ENCODE data around the gene MTOR. TPM values are rescaled to one million over a fixed set of nuclear protein-coding genes. Genes with fewer than 3 reads are reported as not detected.
"Not testable (repeated sequence)": the region's sequence is repeated elsewhere in the genome, so short reads cannot be mapped to it uniquely, and the experiment has no call there.

Gene MTOR
- total RNA-seq, 1 donor from 2014 or later = 25.1 TPM

GRCh38 chr1:11078631-11079030 lies 183.7 kb downstream of the MTOR start:
- Histone ChIP-seq H3K9me3 (ENCODE audit: control insufficient read depth in 3 of 3, low read length in 3 of 3) (no peaks in the 10 kb centered on the region), H3K4me3 (ENCODE audit: low read length in 3 of 3) (no peak overlapping the region), H3K9ac (ENCODE audit: low read depth in 1 of 3, low read length in 3 of 3) (no peak overlapping the region), H3K4me1 (ENCODE audit: control insufficient read depth in 3 of 3, insufficient read depth in 3 of 3, low read length in 3 of 3) (no peaks in the 10 kb centered on the region), H3K27me3 (ENCODE audit: control insufficient read depth in 3 of 3, insufficient read depth in 3 of 3, low read length in 3 of 3) (no peaks in the 10 kb centered on the region), H3K27ac (ENCODE audit: low read depth, low read length) (no peak overlapping the region), H3K36me3 (ENCODE audit: control insufficient read depth in 3 of 3, insufficient read depth in 3 of 3, low read length in 3 of 3) (peaks cover 69 to 77% (median 73%) of the 10 kb centered on the region in 3 donors)

GRCh38 chr1:11073398-11073797 lies 189.0 kb downstream of the MTOR start:
- not testable (repeated sequence) for H3K9me3 ChIP-seq (ENCODE audit: control insufficient read depth in 3 of 3, low read length in 3 of 3); H3K4me3 ChIP-seq (ENCODE audit: low read length in 3 of 3); H3K4me1 ChIP-seq (ENCODE audit: control insufficient read depth in 3 of 3, insufficient read depth in 3 of 3, low read length in 3 of 3); H3K27me3 ChIP-seq (ENCODE audit: control insufficient read depth in 3 of 3, insufficient read depth in 3 of 3, low read length in 3 of 3); H3K27ac ChIP-seq (ENCODE audit: low read depth, low read length); H3K9ac ChIP-seq (ENCODE audit: low read depth in 1 of 3, low read length in 3 of 3)
- peaks cover 78 to 90% (median 82%) of the 10 kb centered on the region in 3 donors for H3K36me3 ChIP-seq (ENCODE audit: control insufficient read depth in 3 of 3, insufficient read depth in 3 of 3, low read length in 3 of 3)

DNA sequence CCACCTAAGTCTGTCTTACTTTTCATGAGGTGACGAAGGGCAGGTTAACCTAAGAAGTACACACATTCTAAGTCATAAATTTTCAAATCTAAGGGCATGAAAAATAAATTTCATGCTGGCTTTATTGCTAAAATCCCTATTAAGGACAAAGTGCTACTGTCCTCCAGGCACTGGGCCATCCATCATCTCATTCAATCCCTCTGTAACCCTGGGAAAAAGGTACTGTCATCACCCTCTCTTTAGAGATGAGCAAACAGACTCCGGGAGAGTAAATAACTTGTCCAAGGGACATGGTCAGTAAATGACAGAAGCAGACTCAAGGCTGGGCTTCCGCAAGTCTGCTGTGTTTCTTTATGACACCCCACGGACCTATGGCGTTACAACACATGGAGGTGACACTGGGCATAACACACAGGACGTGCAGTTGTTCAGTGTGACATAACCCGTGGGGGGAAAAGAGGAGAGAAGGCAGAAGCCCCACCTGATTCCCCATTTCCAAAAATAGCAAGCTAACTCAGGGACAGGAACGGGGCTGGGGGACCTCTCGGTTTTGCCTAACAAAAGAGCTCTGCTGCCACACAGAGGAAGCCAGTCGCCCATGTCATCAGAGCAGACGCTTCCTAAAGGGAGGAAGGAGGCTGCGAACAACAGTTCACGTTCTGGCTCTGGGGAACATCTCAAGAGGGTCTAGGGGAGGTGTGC lies 190.0 kb downstream of the MTOR start:
- Histone ChIP-seq H3K4me1 (ENCODE audit: control insufficient read depth in 3 of 3, insufficient read depth in 3 of 3, low read length in 3 of 3) (no peaks in the 10 kb centered on the region), H3K4me3 (ENCODE audit: low read length in 3 of 3) (no peak overlapping the region), H3K36me3 (ENCODE audit: control insufficient read depth in 3 of 3, insufficient read depth in 3 of 3, low read length in 3 of 3) (peaks cover 82 to 93% (median 86%) of the 10 kb centered on the region in 3 donors), H3K27ac (ENCODE audit: low read depth, low read length) (no peak overlapping the region), H3K9ac (ENCODE audit: low read depth in 1 of 3, low read length in 3 of 3) (peak overlapping the region in 1 of 3 donors; percentile 33), H3K27me3 (ENCODE audit: control insufficient read depth in 3 of 3, insufficient read depth in 3 of 3, low read length in 3 of 3) (no peaks in the 10 kb centered on the region), H3K9me3 (ENCODE audit: control insufficient read depth in 3 of 3, low read length in 3 of 3) (no peaks in the 10 kb centered on the region)

DNA sequence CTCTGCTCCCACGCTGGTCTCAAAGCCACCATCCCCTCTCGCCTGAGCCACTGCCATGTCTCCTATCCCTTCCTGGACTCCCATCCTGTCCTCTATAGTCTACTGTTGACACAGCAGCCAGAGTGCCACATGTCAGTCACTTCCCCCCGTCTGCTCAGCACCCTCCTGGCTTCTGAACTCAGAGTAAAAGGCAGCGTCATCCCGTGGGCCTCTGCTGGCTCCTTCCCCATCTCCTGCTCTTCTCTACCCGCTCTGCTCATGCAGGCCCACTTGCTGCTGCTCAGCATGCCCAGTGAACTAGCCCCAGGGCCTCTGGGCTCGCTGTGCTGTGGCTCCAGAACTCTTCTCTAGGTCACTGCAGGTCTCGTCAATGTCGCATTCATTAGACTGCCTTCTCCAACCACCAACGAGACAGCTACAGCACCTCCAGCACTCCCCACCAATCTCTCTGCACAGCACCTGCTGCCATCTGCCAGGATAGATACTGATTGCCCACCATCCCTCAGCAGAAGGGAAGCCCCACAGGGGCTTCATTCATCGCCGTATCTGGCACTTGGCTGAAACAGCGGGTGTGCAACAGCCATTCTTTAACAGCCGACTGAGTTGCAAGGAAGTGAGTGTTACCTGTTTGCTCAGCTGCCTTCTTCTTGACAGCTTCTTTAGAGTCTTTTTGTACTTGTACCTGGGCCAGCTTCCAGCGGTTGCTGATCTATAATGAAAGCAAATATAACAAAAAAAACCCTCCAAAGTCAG lies 190.7 kb downstream of the MTOR start:
- Histone ChIP-seq H3K36me3 (ENCODE audit: control insufficient read depth in 3 of 3, insufficient read depth in 3 of 3, low read length in 3 of 3) (peaks cover 77 to 89% (median 82%) of the 10 kb centered on the region in 3 donors), H3K4me3 (ENCODE audit: low read length in 3 of 3) (no peak overlapping the region), H3K9ac (ENCODE audit: low read depth in 1 of 3, low read length in 3 of 3) (no peak overlapping the region), H3K9me3 (ENCODE audit: control insufficient read depth in 3 of 3, low read length in 3 of 3) (no peaks in the 10 kb centered on the region), H3K27ac (ENCODE audit: low read depth, low read length) (no peak overlapping the region), H3K27me3 (ENCODE audit: control insufficient read depth in 3 of 3, insufficient read depth in 3 of 3, low read length in 3 of 3) (no peaks in the 10 kb centered on the region), H3K4me1 (ENCODE audit: control insufficient read depth in 3 of 3, insufficient read depth in 3 of 3, low read length in 3 of 3) (no peaks in the 10 kb centered on the region)

DNA sequence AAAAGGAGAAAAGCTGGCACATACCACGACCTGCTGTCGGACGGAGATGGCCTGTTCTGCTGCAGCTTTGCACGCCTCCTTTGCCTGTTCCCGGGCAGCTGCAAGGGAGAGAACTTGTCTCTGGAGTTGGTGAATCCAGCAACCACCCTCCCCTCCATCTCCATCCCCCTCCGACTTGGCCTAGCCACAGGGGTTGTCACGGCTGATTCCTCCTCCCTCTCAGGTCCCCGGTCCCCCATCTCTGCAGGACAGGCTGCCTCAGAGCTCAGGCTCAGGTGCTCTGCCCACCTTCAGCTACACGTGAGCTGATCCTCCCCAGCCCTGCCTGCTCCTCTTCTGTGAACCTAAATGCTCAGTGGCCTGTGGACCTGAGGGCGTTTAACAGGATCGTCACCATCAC lies 191.5 kb downstream of the MTOR start:
- no peak overlapping the region for H3K27ac ChIP-seq (ENCODE audit: low read depth, low read length)
- no peak overlapping the region for H3K4me3 ChIP-seq (ENCODE audit: low read length in 3 of 3)
- H3K27me3 ChIP-seq (ENCODE audit: control insufficient read depth in 3 of 3, insufficient read depth in 3 of 3, low read length in 3 of 3) = no peaks in the 10 kb centered on the region
- no peaks in the 10 kb centered on the region for H3K9me3 ChIP-seq (ENCODE audit: control insufficient read depth in 3 of 3, low read length in 3 of 3)
- peaks cover 74 to 88% (median 81%) of the 10 kb centered on the region in 3 donors for H3K36me3 ChIP-seq (ENCODE audit: control insufficient read depth in 3 of 3, insufficient read depth in 3 of 3, low read length in 3 of 3)
- no peaks in the 10 kb centered on the region for H3K4me1 ChIP-seq (ENCODE audit: control insufficient read depth in 3 of 3, insufficient read depth in 3 of 3, low read length in 3 of 3)
- H3K9ac ChIP-seq (ENCODE audit: low read depth in 1 of 3, low read length in 3 of 3) = no peak overlapping the region

GRCh38 chr1:11068600-11069473 lies 193.5 kb downstream of the MTOR start:
- Histone ChIP-seq H3K9ac (ENCODE audit: low read depth in 1 of 3, low read length in 3 of 3) (no peak overlapping the region), H3K9me3 (ENCODE audit: control insufficient read depth in 3 of 3, low read length in 3 of 3) (no peaks in the 10 kb centered on the region), H3K4me1 (ENCODE audit: control insufficient read depth in 3 of 3, insufficient read depth in 3 of 3, low read length in 3 of 3) (no peaks in the 10 kb centered on the region), H3K27me3 (ENCODE audit: control insufficient read depth in 3 of 3, insufficient read depth in 3 of 3, low read length in 3 of 3) (no peaks in the 10 kb centered on the region), H3K27ac (ENCODE audit: low read depth, low read length) (no peak overlapping the region), H3K4me3 (ENCODE audit: low read length in 3 of 3) (no peak overlapping the region), H3K36me3 (ENCODE audit: control insufficient read depth in 3 of 3, insufficient read depth in 3 of 3, low read length in 3 of 3) (peaks cover 64 to 78% (median 74%) of the 10 kb centered on the region in 3 donors)

GRCh38 chr1:11067716-11068599 lies 194.4 kb downstream of the MTOR start:
- Histone ChIP-seq H3K4me3 (ENCODE audit: low read length in 3 of 3) (no peak overlapping the region), H3K27me3 (ENCODE audit: control insufficient read depth in 3 of 3, insufficient read depth in 3 of 3, low read length in 3 of 3) (no peaks in the 10 kb centered on the region), H3K9ac (ENCODE audit: low read depth in 1 of 3, low read length in 3 of 3) (no peak overlapping the region), H3K27ac (ENCODE audit: low read depth, low read length) (no peak overlapping the region), H3K9me3 (ENCODE audit: control insufficient read depth in 3 of 3, low read length in 3 of 3) (no peaks in the 10 kb centered on the region), H3K36me3 (ENCODE audit: control insufficient read depth in 3 of 3, insufficient read depth in 3 of 3, low read length in 3 of 3) (peaks cover 61 to 74% (median 74%) of the 10 kb centered on the region in 3 donors), H3K4me1 (ENCODE audit: control insufficient read depth in 3 of 3, insufficient read depth in 3 of 3, low read length in 3 of 3) (no peaks in the 10 kb centered on the region)

GRCh38 chr1:11065796-11066195 lies 196.6 kb downstream of the MTOR start:
- Histone ChIP-seq H3K9me3 (ENCODE audit: control insufficient read depth in 3 of 3, low read length in 3 of 3) (no peaks in the 10 kb centered on the region), H3K4me3 (ENCODE audit: low read length in 3 of 3) (no peak overlapping the region), H3K27ac (ENCODE audit: low read depth, low read length) (no peak overlapping the region), H3K4me1 (ENCODE audit: control insufficient read depth in 3 of 3, insufficient read depth in 3 of 3, low read length in 3 of 3) (peaks cover 2 to 12% (median 3%) of the 10 kb centered on the region in 3 donors), H3K9ac (ENCODE audit: low read depth in 1 of 3, low read length in 3 of 3) (no peak overlapping the region), H3K36me3 (ENCODE audit: control insufficient read depth in 3 of 3, insufficient read depth in 3 of 3, low read length in 3 of 3) (peaks cover 42 to 54% (median 54%) of the 10 kb centered on the region in 3 donors), H3K27me3 (ENCODE audit: control insufficient read depth in 3 of 3, insufficient read depth in 3 of 3, low read length in 3 of 3) (no peaks in the 10 kb centered on the region)

- H3K27ac ChIP-seq (ENCODE audit: low read depth, low read length) = no peak overlapping the region
- H3K9me3 ChIP-seq (ENCODE audit: control insufficient read depth in 3 of 3, low read length in 3 of 3) = no peaks in the 10 kb centered on the region
- no peak overlapping the region for H3K4me3 ChIP-seq (ENCODE audit: low read length in 3 of 3)
- H3K36me3 ChIP-seq (ENCODE audit: control insufficient read depth in 3 of 3, insufficient read depth in 3 of 3, low read length in 3 of 3) = peaks cover 36 to 46% (median 46%) of the 10 kb centered on the region in 3 donors
- H3K27me3 ChIP-seq (ENCODE audit: control insufficient read depth in 3 of 3, insufficient read depth in 3 of 3, low read length in 3 of 3) = no peaks in the 10 kb centered on the region
- H3K4me1 ChIP-seq (ENCODE audit: control insufficient read depth in 3 of 3, insufficient read depth in 3 of 3, low read length in 3 of 3) = peaks cover 4 to 13% (median 5%) of the 10 kb centered on the region in 3 donors
- no peak overlapping the region for H3K9ac ChIP-seq (ENCODE audit: low read depth in 1 of 3, low read length in 3 of 3)
Observed at GRCh38 chr1:11064942-11065341, 197.4 kb downstream of the MTOR start.
